ENCODE measurements around the gene RAB33A.

DNA sequence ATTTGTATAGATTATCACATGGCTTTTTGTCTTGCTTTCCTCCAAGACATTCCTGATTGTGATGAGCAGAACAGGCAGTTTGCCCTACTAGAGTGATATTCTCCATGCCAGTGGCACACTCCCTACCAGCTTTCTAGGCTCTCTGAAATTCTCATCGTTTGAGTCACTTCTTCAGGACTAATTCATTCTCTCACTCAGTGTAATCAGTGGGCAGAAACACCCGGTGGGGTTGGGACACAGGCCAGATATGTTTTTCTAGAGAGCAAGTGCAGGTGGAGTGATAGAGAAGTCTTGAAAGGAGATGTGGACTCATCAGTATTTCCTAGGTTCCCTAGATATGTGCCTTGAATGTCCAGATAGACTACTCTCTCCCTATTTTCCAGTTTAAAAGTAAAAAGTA lies 13.1 kb downstream of the RAB33A start:
- TF ChIP-seq, protein P1, sequence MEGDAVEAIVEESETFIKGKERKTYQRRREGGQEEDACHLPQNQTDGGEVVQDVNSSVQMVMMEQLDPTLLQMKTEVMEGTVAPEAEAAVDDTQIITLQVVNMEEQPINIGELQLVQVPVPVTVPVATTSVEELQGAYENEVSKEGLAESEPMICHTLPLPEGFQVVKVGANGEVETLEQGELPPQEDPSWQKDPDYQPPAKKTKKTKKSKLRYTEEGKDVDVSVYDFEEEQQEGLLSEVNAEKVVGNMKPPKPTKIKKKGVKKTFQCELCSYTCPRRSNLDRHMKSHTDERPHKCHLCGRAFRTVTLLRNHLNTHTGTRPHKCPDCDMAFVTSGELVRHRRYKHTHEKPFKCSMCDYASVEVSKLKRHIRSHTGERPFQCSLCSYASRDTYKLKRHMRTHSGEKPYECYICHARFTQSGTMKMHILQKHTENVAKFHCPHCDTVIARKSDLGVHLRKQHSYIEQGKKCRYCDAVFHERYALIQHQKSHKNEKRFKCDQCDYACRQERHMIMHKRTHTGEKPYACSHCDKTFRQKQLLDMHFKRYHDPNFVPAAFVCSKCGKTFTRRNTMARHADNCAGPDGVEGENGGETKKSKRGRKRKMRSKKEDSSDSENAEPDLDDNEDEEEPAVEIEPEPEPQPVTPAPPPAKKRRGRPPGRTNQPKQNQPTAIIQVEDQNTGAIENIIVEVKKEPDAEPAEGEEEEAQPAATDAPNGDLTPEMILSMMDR (IDR thresholded peaks at IDR 0.05 in 2 of 3, conservative IDR thresholded peaks at IDR 0.05 in 1 of 3; ENCODE audit: borderline replicate concordance in 1 of 3, insufficient read depth in 1 of 3, low read depth in 2 of 3, low read length in 2 of 3) = no peak
- TF ChIP-seq POLR2AphosphoS5 (IDR thresholded peaks at IDR 0.05; ENCODE audit: low read depth, low read length) = no peak
- no peak for TF ChIP-seq POLR2A (IDR thresholded peaks at IDR 0.05; ENCODE audit: borderline replicate concordance, extremely low read depth, insufficient read depth, insufficient read length)
- no peak for TF ChIP-seq JUND (IDR thresholded peaks at IDR 0.05)

Data from HCT116 (cell line).